ENCODE data around the gene LPCAT1.

The LPCAT1 gene

GRCh38 chr5:1499851-1500250, 23.9 kb downstream of the LPCAT1 start:
- TF ChIP-seq TOX (CRISPR knock-in tag; IDR thresholded peaks at IDR 0.05; ENCODE audit: borderline replicate concordance) (no peak), PATZ1 (CRISPR knock-in tag; IDR thresholded peaks at IDR 0.05; ENCODE audit: borderline replicate concordance) (no peak), CREB5 (CRISPR knock-in tag; IDR thresholded peaks at IDR 0.05; ENCODE audit: low read depth) (no peak), ISL1 (CRISPR knock-in tag; IDR thresholded peaks at IDR 0.05) (no peak), TCF4 (CRISPR knock-in tag; IDR thresholded peaks at IDR 0.05; ENCODE audit: borderline replicate concordance) (no peak), PPARA (CRISPR knock-in tag; IDR thresholded peaks at IDR 0.05; ENCODE audit: borderline replicate concordance) (no peak), POU6F1 (CRISPR knock-in tag; IDR thresholded peaks at IDR 0.05; ENCODE audit: borderline replicate concordance, low read depth) (no peak), TSHZ2 (CRISPR knock-in tag; IDR thresholded peaks at IDR 0.05) (no peak), ZC3H10 (CRISPR knock-in tag; IDR thresholded peaks at IDR 0.05) (no peak), BACH2 (CRISPR knock-in tag; IDR thresholded peaks at IDR 0.05; ENCODE audit: borderline replicate concordance) (no peak), ZNF8 (CRISPR knock-in tag; IDR thresholded peaks at IDR 0.05) (no peak), ZFP3 (CRISPR knock-in tag; IDR thresholded peaks at IDR 0.05) (no peak), ZNF70 (CRISPR knock-in tag; IDR thresholded peaks at IDR 0.05) (no peak), RARB (CRISPR knock-in tag; IDR thresholded peaks at IDR 0.05) (no peak), GLIS3 (CRISPR knock-in tag; IDR thresholded peaks at IDR 0.05) (no peak), ARNTL (CRISPR knock-in tag; IDR thresholded peaks at IDR 0.05; ENCODE audit: borderline replicate concordance, low read depth) (no peak), SNAI2 (CRISPR knock-in tag; IDR thresholded peaks at IDR 0.05) (no peak)
- ATAC-seq = no peak

GRCh38 chr5:1498623-1499416, 24.9 kb downstream of the LPCAT1 start:
- no peak for TF ChIP-seq ARNTL (CRISPR knock-in tag; IDR thresholded peaks at IDR 0.05; ENCODE audit: borderline replicate concordance, low read depth)
- TF ChIP-seq PPARA (CRISPR knock-in tag; IDR thresholded peaks at IDR 0.05; ENCODE audit: borderline replicate concordance) = no peak
- no peak for TF ChIP-seq TOX (CRISPR knock-in tag; IDR thresholded peaks at IDR 0.05; ENCODE audit: borderline replicate concordance)
- no peak for TF ChIP-seq CREB5 (CRISPR knock-in tag; IDR thresholded peaks at IDR 0.05; ENCODE audit: low read depth)
- TF ChIP-seq ZC3H10 (CRISPR knock-in tag; IDR thresholded peaks at IDR 0.05) = no peak
- no peak for TF ChIP-seq SNAI2 (CRISPR knock-in tag; IDR thresholded peaks at IDR 0.05)
- no peak for TF ChIP-seq BACH2 (CRISPR knock-in tag; IDR thresholded peaks at IDR 0.05; ENCODE audit: borderline replicate concordance)

GRCh38 chr5:1497795-1498622, 25.8 kb downstream of the LPCAT1 start:
- no peak for ATAC-seq
- TF ChIP-seq PATZ1 (CRISPR knock-in tag; IDR thresholded peaks at IDR 0.05; ENCODE audit: borderline replicate concordance) (no peak), TSHZ2 (CRISPR knock-in tag; IDR thresholded peaks at IDR 0.05) (no peak), BACH2 (CRISPR knock-in tag; IDR thresholded peaks at IDR 0.05; ENCODE audit: borderline replicate concordance) (no peak), GLIS3 (CRISPR knock-in tag; IDR thresholded peaks at IDR 0.05) (no peak), ZFP30 (CRISPR knock-in tag; IDR thresholded peaks at IDR 0.05) (no peak)

More at GRCh38 chr5:1498623-1499416, 24.9 kb downstream of the LPCAT1 start:
- no peak for ATAC-seq
